PC-3 (cell line): ENCODE results near the gene ACADS.

Experiments used
- EZH2 ChIP-seq: fragments of 300-600 bp; sonication (generic); IDR thresholded peaks from one replicate; pipeline ENCODE4 v1.6.1; 2017; ENCODE audit warnings: antibody characterized with exemption, mild to moderate bottlenecking, low read length; ENCODE audit not compliant: unreplicated experiment
- TF ChIP-seq, protein P1 (sequence below): fragments of 300-600 bp; sonication (generic); conservative IDR thresholded peaks from 2 replicates; pipeline ENCODE4 v1.5.1; 2017; ENCODE audit warnings: antibody characterized with exemption, low read depth, mild to moderate bottlenecking, low read length

DNA sequence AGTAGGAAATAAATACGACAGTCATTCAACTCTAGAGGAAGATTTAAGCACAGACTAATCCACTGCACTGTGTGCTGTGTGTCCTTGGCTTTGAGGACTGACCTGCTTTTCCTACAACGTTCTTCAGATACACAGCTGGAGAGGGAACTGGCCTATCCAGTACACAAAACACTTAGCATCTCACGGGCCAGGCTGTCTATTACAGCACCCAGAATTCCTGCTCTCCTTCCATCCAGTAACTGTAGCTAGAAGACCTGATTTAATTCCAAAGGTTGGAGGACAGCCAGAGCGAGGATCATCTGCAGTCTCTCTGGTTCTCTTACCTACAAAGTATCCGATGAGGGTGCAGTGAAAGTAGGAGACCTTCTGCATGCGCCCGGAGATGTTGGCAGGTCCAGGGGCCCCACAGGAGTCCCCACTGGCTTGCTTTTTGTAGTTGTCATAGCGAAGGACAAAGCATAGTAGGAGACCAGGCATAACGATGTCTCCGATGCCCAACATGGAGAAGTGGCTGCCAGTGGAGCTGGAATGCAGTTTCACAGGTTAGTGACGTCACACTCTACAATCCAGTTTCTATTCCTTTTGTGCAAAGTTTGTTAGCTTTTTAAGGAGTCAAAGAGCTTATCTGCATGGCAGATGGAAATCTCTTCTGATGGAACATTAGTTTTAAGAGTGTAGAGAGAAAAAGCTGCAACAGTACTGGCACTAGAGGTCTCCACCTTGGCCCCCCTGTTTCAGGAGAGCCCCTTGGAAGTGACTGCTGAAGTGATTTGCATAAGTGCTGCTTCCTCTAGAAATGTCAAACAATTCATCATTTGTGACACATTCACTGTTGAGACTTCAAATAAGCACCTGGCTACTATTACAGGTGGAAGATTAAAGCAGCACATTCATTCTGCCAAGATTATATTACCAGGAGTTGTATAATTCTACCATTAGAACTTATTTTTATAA, 41.7 kb downstream of the ACADS start:
- TF ChIP-seq, protein P1, sequence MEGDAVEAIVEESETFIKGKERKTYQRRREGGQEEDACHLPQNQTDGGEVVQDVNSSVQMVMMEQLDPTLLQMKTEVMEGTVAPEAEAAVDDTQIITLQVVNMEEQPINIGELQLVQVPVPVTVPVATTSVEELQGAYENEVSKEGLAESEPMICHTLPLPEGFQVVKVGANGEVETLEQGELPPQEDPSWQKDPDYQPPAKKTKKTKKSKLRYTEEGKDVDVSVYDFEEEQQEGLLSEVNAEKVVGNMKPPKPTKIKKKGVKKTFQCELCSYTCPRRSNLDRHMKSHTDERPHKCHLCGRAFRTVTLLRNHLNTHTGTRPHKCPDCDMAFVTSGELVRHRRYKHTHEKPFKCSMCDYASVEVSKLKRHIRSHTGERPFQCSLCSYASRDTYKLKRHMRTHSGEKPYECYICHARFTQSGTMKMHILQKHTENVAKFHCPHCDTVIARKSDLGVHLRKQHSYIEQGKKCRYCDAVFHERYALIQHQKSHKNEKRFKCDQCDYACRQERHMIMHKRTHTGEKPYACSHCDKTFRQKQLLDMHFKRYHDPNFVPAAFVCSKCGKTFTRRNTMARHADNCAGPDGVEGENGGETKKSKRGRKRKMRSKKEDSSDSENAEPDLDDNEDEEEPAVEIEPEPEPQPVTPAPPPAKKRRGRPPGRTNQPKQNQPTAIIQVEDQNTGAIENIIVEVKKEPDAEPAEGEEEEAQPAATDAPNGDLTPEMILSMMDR, result no peak
- no peak for TF ChIP-seq EZH2
